Heart right ventricle (tissue), 16 donors: ENCODE results near the gene SYNM. TPM values are rescaled to one million over a fixed set of nuclear protein-coding genes. Genes with fewer than 3 reads are reported as not detected.

Experiments
- ATAC-seq, 8 donors: fragments of 200-7000 bp; cut with Tn5 transposase; one replicate each; pipeline ENCODE4 v1.9.1; 2020; ENCODE audit warnings: mild to moderate bottlenecking in 8 of 8, moderate library complexity in 8 of 8, moderate number of reproducible peaks in 1 of 8
- DNase-seq, 2 donors: peaks; one replicate each; pipeline ENCODE4 v3.0.0-alpha.2; 2020
- H3K27ac ChIP-seq, 10 donors: fragments of 200-600 bp; sonication (generic) in 2 of 10; one replicate each; pipeline versions ENCODE4 v1.5.0 to v1.8.0; 2020 to 2022; ENCODE audit warnings: mild to moderate bottlenecking in 3 of 10
- H3K27me3 ChIP-seq, 7 donors: fragments of 200-600 bp; one replicate each; pipeline ENCODE4 v1.8.0; 2021 to 2022; ENCODE audit warnings: mild to moderate bottlenecking in 2 of 7
- H3K36me3 ChIP-seq, 9 donors: fragments of 200-600 bp; sonication (generic) in 1 of 9; one replicate each; pipeline versions ENCODE4 v1.5.0 to v1.8.0; 2020 to 2022; ENCODE audit warnings: mild to moderate bottlenecking in 2 of 9
- H3K4me1 ChIP-seq, 9 donors: fragments of 200-600 bp; sonication (generic) in 1 of 9; one replicate each; pipeline versions ENCODE4 v1.5.0 to v1.8.0; 2020 to 2022; ENCODE audit warnings: mild to moderate bottlenecking in 4 of 9
- H3K4me3 ChIP-seq, 10 donors: fragments of 200-600 bp; sonication (generic) in 2 of 10; one replicate each; pipeline versions ENCODE4 v1.5.0 to v1.8.0; 2020 to 2022; ENCODE audit warnings: mild to moderate bottlenecking in 7 of 10, moderate library complexity in 2 of 10
- H3K9me3 ChIP-seq, 11 donors: fragments of 200-600 bp in 10 of 11; sonication (generic) in 2 of 11; one replicate each; pipeline versions ENCODE4 v1.5.0 to v1.8.0; 2013 to 2022; ENCODE audit warnings: mild to moderate bottlenecking in 2 of 11, control low read depth in 1 of 11, moderate library complexity in 1 of 11
- CTCF ChIP-seq, 9 donors: fragments of 200-600 bp; sonication (generic) in 2 of 9; IDR thresholded peaks; one replicate each; pipeline versions ENCODE4 v1.5.0 to v1.8.0; 2021 to 2022; ENCODE audit warnings: antibody characterized with exemption in 9 of 9, mild to moderate bottlenecking in 5 of 9, moderate library complexity in 1 of 9
- WGBS, 2 donors: extraction: QIAGEN DNeasy Blood & Tissue Kit; methylation state at CpG; one replicate each; pipeline ENCODE4 v1.1.7; 2013; ENCODE audit warnings: inconsistent platforms in 1 of 2; 5-methylcytosine and 5-hydroxymethylcytosine counted together
- intact Hi-C, 10 donors: fragments of 100-400 bp; cut with DNase I; formaldehyde crosslinking; loops; one replicate each; pipeline versions ENCODE4 v1.11.1 to v1.14.2; 2022
- polyA plus RNA-seq, 2 donors: library from polyadenylated mRNA; stranded (reverse); fragments of 200-250 nt; gene quantifications; one replicate each; pipeline ENCODE4 v1.2.3, GENCODE V29; 2013
- total RNA-seq, 10 donors: library from RNA; stranded (reverse); fragmentation: NEBNext Ultra II Directional in 3 of 10; extraction: Animal tissue kit (Norgen Biotek cat#: 25700) in 3 of 10; gene quantifications; one replicate each; pipeline versions ENCODE4 v1.2.1 to v1.2.4, GENCODE V29; 2021 to 2023
- donor health status: Arrhythmogenic right ventricular cardiomyopathy.
- donor health status: ischemic (EF 13 %, LVEDD 7.1; RV severe dilation, severe dysfunction).
- donor health status: healthy with polysubstance abuse.
- donor health status: DM: no; HTN: yes; CAD: no.
- donor health status: DM: no; HTN: no; CAD: no.
- donor health status: ischemic (EF 25% LVEDD 6.9; RV normal size, moderate dysfunction).
- donor health status: ischemic (EF 25% LVEDD 5.7; RV mildly dilated, moderate dysfunction).
- donor health status: healthy.
- donor health status: DM: yes; HTN: yes; CAD: no.
- donor health status: Ischemic cardiomyopathy.
- donor health status: ischemic (EF 35%, LVEDD 5.7; RV mildly dilated, moderate dysfunction).
- donor health status: nonischemic (EF 11% LVEDD 7.7; RV severe dilation, severe dysfunction).
- donor health status: DM: yes; HTN: yes; CAD: no.
- donor health status: PGD.
- donor health status: ischemic (EF 29% LVEDD 5.4; RV normal size, mild dysfunction).
- donor health status: nonischemic (EF 23%, LVEDD 6.1; RV moderate dilation, normal function).

The SYNM gene
- total and polyA plus RNA-seq, 12 donors: 59.4 to 456 (median 350) TPM

DNA sequence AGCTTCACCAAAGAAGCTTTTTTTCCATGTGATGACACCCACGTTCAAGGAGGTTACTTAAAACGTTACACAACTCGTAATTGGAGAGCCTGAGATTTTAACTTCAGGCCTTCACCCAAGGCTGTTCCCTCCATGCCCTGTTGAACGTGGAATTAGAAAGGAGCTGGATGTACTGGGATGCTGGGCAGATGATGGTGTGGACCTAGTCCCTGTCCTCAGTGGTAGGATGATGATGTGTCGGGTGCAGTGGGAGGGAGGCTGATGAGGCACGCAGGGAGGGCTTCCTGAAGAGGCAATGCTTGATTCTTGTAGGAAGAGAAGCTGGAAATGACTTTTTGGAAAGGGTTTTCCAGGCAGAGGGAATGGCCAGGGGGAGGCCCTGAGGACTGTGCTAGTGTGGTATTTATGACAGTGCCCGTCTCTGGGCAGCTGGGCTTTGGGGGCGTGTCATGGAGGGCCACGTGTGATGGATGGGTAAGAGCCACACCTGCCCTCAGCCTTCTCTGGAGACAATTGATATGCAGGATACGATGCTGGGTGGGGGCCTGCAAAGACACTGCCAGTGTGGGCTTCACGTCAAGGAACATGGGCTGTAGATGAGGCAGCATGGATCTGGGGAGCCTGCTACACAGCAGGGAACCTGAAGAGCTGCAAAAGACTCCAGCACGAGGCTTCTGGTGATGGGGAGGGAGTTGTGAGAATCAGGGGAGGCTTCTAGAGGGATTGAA, 15.3 kb downstream of the SYNM start:
- intact Hi-C loops: loop anchor here in 2 of 10 donors (5.0 to 10.0 kb wide), 2 partner anchors 52 to 55 kb away; no protein-coding TSS in a partner anchor
- H3K4me1 ChIP-seq: peaks cover 26 to 83% (median 45%) of the 10 kb centered on the region in 9 donors
- WGBS, 2 donors: 82 to 84% methylated on average over 12 of the region's 12 CpGs
- no peak for TF ChIP-seq CTCF (IDR thresholded peaks at IDR 0.05)
- peaks cover 0 to 45% (median 0%) of the 10 kb centered on the region in 9 donors for H3K36me3 ChIP-seq
- peak overlapping the region in 1 of 10 donors; percentile 12 for H3K27ac ChIP-seq
- no peak overlapping the region for H3K4me3 ChIP-seq
- no peak for DNase-seq
- H3K9me3 ChIP-seq: no peaks in the 10 kb centered on the region
- no peak for ATAC-seq
- no peaks in the 10 kb centered on the region for H3K27me3 ChIP-seq

GRCh38 chr15:99121207-99121606, 16.3 kb downstream of the SYNM start:
- Histone ChIP-seq H3K27me3 (no peaks in the 10 kb centered on the region), H3K9me3 (no peaks in the 10 kb centered on the region), H3K4me1 (peaks cover 33 to 85% (median 54%) of the 10 kb centered on the region in 9 donors), H3K27ac (peak overlapping the region in 4 of 10 donors; percentile 13 to 95 (median 91)), H3K36me3 (peaks cover 0 to 39% (median 3%) of the 10 kb centered on the region in 9 donors), H3K4me3 (no peak overlapping the region)
- whole genome bisulfite sequencing, 2 donors: 61 to 71% methylated on average over 10 of the region's 10 CpGs
- ATAC-seq (no peak), DNase-seq (no peak)
- intact Hi-C loops: loop anchor here in 2 of 10 donors (5.0 to 10.0 kb wide), 2 partner anchors 51 to 54 kb away; no protein-coding TSS in a partner anchor
- TF ChIP-seq CTCF (IDR thresholded peaks at IDR 0.05): no peak

GRCh38 chr15:99121691-99122410, 17.0 kb downstream of the SYNM start:
- peaks cover 33 to 91% (median 57%) of the 10 kb centered on the region in 9 donors for H3K4me1 ChIP-seq
- H3K9me3 ChIP-seq: no peaks in the 10 kb centered on the region
- ATAC-seq (no peak), DNase-seq (no peak)
- 83 to 91% methylated on average over 8 of the region's 8 CpGs for WGBS, 2 donors
- H3K27ac ChIP-seq: peak overlapping the region in 7 of 10 donors; percentile 13 to 97 (median 92)
- H3K36me3 ChIP-seq: peaks cover 0 to 39% (median 8%) of the 10 kb centered on the region in 9 donors
- H3K27me3 ChIP-seq: no peaks in the 10 kb centered on the region
- H3K4me3 ChIP-seq: no peak overlapping the region
- no peak for TF ChIP-seq CTCF (IDR thresholded peaks at IDR 0.05)
- intact Hi-C loops: loop anchor here in 2 of 10 donors (5.0 to 10.0 kb wide), 2 partner anchors 50 to 53 kb away; no protein-coding TSS in a partner anchor
